ENCODE results near the gene CCDC167.

Gene CCDC167

GRCh38 chr6:37487591-37488380, 11.9 kb downstream of the CCDC167 start:
- DNase-seq: no peak

DNA sequence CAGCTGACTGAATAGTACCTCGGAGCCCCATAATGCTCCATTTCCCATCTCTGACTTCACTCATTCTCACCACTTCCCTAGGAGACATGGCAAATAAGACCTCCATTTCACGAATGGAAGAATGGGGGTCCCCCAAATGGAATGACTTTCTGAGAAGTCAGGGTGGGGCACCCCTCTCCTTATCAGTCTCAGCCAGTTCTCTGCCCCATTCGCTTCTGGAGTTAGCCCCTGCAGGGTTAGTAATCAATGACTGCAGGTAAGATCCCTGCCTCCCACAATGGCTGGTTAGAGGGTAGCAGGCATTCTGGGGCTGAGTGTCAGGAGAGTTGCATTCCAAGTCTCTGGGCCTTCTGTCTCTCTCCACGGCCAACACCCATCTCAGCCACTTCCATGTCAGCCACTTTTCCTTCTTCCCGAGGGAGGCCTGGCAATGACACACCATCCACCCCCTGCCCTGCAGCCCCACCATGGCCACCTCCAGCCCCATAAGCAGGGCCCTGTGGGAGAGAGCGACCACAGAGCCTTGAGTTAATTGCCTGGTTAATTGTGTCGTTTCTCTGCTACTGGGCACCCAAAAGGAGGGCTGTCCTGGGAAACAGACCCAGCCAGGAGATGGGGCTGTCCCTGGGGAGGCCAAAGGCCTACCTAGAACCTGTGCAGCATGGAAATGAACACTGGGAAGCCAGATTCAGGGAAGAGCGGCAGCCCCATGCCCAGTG, 13.4 kb downstream of the CCDC167 start:
- no peak for DNase-seq

GRCh38 chr6:37485291-37485702, 14.4 kb downstream of the CCDC167 start:
- no peak for DNase-seq

DNA sequence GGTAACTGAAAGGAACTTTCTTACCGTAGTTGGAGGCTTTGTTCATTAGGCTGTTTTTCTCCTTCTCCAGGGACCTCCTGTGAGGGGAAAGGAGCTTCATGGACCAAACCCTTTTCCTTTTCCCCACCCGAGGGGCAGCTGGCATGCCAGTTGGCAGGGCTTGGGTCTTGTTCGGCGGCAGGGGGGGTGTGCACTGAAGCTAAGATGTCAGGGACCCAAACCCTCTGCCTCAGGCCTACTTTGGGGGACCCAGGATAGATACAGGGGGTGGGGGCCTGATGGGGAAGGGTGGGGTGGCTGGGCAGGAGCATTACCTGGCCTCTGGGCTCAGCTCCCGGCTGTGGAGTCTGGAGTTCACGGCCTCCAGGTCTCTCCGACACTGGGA, 14.9 kb downstream of the CCDC167 start:
- no peak for DNase-seq

GRCh38 chr6:37483917-37484785, 15.5 kb downstream of the CCDC167 start:
- DNase-seq: peak; percentile 17

DNA sequence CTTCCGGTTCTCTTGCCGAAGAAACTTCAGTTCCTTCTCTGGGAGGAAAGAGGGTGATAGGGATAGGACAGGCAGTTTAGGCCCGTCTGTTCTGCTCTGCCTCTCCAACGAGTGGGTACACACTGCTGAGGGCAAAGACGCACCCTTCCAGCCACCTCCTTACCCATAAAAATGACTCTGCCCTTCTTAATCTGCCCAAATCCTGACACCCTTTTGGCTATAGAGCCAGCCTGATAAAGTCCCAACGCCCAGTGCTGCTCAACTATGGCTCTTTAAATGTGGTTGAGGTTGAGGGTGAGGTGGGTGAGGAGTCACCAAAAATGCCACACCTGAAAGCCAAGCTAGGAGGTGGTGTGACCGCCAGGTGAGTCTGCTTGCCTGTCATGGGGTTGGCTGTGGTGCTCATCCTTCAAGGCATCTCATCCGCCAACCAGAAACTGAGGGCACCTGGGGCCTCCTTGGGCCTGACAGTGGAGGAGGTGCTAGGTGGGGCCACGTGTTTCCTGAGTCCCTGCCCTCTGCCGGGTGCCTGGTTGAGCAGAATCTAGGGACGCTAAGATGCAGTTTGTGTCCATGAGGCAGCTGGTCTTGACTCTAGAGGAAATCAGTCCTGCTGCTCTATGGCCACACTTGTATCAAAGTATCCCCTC, 16.3 kb downstream of the CCDC167 start:
- no peak for DNase-seq

DNA sequence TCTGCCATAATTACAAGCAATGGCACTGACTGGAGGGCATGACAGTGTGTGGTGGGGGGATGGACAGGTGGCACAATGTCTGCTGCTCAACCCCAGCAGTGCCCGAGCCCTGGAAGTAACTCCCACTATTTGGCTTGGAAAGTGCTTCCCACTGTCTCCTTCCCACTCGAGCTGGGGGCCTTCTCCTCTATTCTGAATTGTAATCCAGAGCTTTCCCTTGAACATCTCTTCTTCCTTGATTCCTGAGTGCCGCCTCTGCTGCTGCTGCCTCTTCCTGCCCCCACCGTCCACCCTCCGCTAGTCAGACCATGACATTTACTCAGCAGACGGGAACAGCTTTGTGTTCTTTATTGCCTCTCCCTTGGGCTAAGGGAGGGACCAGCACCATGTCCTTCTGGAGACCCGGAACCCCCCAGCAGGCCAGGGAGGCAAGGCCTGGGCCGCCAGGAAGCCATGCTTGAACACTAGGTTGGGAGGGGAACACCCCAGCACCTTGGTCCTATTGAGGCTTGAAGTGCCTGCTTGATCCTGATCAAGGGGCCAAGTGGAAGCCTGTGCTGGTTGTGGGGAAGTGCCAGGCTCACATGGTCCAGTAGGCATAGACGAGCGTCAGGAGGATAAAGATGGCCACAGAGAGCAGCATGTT, 17.0 kb downstream of the CCDC167 start:
- no peak for DNase-seq

- DNase-seq: no peak
Observed at GRCh38 chr6:37481711-37482605, 17.7 kb downstream of the CCDC167 start.

DNA sequence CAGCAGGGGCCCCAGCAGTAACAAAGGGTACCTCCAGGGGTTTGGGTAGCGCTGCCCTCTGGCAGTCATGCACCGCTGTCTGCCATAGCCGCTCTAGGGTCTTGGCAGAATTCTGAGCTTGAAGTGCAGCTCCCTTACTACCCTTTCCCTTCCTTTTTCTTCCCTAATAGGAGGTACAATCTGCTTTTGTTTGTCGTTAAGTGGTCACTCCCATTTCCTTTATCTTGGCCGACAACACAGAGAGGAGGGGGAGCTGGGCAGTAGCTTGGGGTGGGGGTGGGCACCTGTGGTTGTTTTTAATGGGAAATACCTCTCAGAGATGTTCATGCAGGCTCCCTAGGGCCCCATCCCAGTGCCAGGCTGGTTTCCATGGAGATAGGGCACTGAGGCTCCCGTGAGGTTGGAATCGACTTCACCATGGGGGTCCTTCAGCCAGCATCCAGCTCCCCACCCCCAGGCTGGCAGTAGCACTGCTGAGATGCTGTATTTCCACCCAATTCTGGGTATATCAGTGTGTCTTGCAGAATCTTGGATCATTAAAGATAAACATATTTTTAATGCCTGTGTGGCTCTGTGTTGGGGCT, 18.6 kb downstream of the CCDC167 start:
- DNase-seq: no peak

DNA sequence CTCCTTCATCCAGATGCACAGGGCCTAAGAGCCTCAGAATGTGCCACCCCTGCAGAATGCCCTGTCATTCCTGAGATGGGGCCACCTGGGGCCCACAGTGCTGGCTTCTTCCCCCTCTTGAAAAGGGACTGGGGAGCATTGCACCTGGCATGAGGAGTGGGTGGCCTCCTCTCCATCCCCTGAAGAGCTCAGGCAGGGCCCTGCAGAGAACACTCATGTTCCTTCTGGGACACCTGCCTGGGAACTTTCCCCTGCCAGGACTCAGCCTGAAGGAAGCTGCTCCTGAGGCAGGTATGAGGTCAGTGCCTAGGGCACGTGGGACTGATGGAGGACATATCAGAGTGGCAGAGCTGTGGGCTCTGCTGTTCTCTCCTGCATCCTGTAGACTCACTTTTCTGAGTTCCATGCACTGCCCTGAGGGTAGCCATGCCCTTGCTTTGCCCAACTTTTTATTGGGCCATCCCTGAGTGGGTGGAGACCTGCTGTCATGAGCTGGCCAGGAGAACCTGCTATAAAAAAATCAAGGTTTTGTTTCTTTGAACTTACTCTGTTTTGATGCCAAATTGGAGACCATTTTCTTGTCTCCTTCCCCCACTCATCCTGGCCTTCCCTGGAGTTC, 19.5 kb downstream of the CCDC167 start:
- DNase-seq: no peak

DNA sequence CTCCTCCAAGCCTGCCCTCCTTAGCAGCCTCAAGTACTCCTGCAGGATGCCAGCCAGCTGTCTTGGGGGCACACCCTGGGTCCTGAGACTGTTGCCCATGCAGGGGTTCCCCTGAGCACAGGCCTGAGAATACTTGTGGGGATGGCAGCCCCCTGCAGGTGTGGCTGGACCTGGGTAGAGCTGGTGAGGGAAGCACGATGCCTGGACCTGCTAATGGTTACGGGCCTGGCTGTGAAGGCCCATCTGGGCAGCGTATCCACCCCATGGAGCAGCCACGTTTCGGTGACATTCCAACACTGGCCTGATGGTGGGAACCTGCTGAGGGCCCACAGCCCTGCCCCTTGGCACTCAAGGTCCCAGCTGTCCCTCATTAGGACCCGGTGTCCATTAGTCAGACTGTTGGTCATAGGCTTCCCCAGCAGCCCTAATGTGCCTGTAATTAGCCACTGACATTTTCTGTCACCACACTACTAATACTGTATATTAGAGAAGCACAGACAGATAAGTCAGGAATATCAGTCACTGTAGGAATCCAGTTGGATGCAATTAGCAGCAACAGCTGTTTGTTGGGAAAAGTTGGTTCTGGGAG, 20.3 kb downstream of the CCDC167 start:
- DNase-seq: no peak

- DNase-seq: no peak
Observed at GRCh38 chr6:37478827-37479226, 20.9 kb downstream of the CCDC167 start.

GRCh38 chr6:37477656-37478435, 21.8 kb downstream of the CCDC167 start:
- DNase-seq: no peak

DNA sequence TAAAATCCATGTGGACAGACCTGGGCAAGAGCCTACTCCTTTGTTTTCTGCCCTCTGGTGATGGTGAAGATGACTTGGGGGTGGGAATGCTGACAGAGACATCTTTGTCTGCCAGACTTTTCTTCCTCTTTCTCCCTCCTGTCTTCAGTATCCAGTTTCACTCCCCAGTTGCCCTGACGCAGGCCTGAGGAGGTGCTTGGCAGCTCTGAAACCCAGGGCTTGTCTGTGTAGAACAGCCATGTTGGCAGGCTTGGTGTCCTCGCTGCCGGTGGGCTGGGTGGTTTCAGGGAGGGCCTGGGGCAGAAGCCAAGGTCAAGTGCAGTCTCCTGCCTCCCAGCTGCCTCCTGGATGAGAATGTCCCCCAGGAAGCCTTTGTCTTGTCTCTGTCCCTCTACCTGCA, 22.5 kb downstream of the CCDC167 start:
- no peak for DNase-seq

DNA sequence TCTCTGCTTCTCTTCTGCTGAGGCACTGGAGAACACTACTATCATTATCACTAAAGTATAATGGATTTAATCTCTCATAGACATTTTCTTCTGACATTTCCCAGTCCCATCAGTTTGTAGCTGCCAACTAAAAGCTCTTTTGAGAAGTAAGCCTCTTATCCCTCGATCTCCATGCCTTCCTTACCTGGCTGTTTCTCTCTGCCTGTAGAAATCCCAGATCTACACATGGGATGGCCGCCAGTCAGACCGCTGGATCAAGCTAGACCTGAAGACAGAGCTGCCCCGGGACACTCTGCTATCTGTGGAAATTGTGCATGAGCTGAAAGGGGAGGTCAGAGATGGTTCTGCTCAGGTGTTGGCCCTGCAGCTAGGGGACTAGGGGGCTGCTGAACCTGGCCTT, 25.4 kb downstream of the CCDC167 start:
- no peak for DNase-seq

DNA sequence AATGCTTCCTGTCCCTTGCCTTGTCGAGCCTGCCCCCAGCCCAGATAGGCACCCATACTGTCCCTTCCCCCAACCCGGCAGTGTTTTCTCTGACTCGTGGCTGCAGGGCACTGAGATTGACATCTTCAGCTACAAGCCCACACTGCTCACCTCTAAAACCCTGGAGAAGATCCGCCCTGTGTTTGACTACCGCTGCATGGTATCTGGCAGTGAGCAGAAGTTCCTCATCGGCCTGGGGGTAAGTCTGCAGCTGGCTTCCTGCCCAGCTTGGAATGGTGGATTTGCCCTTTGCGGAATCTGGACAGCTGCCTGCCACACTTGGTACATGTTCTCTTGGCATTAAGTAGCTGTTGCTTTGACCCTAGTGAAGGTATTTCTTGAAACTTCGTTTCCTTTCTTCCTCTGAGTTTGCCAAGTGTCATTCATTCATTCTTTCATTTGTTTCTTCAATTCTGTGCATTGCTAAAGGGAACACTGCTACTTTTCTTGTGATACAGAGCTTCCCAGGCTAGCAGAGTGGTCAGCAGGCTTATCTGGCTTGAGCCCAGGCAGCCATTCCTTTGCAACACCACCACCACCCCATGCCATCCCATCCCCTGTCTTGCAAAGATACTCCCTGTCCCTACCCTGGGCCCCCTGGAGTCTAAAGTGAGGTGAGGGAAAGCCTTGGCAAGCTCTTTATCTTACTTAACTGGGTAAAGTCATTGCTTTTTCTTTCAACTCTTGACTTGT, 26.2 kb downstream of the CCDC167 start:
- DNase-seq: no peak

- no peak for DNase-seq
Observed at GRCh38 chr6:37467718-37468117, 32.0 kb downstream of the CCDC167 start.

DNA sequence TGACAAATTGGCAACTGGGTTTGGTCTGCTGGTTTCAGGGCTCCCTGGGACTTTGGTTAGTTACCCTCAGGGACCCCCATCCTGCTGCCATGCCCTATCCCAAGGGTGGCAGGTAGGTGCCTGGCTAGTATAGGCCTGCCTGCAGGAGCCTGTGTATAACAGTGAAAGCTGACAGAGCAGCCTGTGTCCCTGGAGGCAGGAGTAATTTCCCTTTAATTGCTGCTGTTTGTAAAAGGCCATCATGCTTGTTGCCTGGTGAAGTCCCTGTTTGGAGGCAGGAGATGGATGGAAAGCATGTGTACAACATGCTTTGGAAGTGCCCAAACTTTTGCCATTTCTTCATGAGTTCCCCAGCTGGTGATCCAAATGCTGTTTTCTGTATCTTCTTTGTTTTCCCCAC, 36.6 kb downstream of the CCDC167 start:
- no peak for DNase-seq

DNA sequence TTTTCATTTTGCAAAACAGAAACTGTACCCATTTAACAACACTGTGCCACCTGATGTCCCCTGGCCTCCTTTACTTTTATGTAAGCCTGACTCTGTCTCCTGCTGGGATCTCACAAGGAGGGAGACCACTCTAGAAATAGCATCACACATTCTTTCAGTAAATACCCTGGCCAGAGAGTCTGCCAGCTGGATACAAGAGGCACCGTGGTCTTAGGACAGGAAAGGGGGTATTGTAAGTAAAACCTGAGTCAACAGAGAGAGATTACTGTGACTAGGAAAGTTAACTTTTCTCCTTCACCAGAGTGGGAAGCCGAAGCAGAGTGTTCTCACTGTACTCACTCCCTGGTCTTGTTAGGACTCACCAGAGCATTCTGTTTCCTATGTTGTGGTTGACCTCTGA, 38.9 kb downstream of the CCDC167 start:
- DNase-seq: no peak

All from NCI-H774 (cell line).